ENCODE measurements around the gene DICER1.

Gene DICER1

DNA sequence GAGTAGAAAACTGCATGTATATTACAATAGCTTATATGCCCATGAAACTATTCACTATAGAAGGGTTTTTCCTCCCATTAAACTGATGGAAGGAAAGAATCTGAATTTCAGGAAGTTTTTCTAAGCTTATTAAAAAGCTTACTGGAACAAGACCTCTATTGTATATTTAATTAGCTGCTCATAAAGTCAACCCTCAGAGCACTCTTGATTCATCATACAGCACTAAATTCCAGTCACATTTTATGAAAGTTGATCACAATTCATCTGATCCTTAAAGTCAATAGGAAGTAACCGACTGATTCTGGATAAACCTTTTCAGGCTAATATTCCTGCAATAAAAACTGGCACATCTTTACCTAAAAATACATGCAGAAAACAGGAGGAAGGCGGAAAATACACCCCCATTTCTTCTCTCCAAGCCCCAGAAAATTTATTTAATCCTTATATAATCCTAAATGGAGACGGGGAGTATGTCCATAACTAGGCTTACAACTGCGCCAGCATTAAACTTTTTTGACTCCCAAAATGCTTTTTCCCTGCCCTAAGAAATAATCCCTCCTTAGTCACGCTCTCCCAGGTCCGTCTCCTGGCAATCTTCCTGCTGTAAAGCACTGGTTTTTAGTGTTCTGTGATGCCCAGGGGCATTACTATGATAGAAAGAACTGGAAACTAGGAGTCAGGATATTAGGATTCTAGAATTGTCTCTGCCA lies 35.3 kb downstream of the DICER1 start:
- DNase-seq = no peak

DNA sequence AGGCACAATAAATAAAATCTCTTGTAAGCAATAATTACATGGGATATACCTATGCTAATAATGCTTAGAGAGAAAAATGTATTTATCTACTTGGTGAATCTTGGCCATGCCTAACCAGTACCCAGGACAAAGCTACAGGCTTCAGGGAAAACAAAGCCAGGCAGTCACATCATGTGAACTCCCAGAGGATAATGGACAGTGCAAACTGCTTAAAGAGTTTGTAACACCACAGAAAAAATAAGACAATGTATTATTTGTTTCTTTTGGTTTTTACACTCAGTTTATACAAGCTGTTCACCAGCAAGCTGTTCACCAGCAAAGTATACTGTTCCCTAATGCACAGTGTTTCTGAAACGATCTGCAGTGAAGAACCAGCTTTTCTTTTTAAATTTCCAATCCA lies 38.0 kb downstream of the DICER1 start:
- DNase-seq = no peak

DNA sequence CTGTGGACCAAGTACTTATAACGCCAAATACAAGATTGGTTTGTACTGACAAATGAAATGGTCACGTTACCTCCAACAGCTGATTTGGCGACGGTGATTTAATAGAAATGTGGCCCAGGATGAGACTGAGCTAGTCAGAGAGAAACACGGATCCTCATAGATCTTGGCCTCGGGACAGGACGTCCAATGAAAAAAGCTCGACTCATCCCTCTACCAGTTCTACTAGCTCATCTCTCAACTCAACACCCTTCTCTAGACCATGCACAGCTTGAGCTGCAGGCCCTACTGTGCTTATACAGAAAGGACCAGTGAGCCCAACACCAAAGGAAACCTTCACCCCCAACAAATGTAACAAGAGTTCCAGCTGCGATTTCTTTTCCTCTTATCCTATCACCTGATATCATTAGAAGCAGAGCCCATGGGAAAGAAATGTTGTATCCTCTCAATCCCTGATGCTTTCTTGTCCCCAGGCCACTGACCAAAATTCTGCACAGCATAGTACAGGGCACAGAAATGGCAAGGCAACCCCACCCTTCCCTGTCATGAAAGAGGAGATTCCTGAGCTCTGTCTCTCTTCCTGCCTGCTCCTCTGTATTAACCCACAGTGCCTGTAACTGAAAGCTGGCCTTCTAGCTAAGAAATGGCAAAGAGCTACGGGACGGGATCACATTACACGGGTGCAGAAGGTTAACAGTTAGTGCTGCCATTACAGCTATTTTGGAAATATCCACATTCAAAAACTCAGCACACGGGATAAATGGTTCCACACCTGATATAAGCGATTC lies 39.2 kb downstream of the DICER1 start:
- DNase-seq = no peak

DNA sequence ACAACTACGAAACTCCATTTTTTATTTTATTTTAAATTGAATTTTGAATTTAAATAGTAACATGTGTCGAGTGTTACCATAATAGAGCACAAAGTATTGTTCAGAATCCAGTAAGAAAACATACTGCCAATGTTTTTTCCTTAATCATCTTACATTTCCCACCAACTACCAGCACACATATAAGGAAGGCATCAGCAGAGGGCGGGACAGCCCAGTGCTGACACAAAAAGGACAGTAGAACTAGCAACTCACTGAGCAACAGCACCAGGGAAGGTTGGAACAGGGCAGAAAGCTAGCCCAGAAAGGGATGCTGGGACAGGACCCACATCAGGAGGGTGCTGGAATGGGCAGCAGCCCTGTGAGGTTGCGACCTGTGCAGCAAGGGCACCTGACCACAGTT lies 43.9 kb downstream of the DICER1 start:
- DNase-seq = no peak

DNA sequence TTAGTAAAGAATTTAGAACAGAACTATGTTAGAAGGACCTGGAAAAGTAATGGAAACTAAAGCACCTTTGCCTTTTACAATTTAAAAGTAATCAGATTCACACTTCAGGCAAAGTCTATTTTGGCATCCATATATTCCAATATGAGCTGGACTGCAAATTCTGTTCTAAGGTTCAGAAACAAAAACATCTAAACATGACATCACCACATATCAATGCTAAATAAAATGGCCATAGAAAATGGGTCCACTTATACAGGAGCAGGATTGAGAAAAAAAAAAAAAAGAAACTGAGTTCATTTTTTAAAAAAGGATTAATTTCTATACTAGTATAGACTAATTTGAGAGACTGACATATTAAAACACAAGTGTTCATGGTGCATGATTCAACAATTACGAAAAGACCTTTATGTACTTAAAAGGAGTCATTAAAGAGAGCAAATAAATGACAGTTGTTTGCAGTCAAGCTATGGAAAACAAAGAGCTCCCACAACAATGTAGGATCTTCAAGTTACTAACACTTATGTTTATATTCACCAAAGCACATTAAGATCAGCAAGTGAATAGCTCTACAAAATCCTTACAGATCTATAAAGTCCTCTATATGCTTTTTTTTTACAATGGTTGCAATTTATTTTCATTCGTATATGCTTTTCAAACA lies 45.7 kb downstream of the DICER1 start:
- DNase-seq = no peak

DNA sequence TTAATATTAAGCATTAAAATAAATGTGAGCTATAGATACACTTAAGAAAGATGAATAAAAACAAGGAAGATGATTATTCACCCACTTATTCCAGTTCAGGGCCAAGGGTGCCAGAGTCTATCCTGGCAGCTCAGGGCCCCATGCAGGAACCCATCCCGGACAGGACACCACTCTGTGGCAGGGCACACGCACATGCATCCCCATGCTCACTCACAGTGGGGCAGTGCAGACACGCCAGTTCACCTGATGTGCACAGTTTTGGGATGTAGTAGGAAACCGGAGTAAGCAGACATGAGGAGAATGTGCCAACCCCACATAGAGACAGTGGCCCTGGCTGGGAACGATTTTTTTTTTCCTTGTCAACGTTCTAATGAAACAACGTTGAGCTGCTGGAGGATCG lies 47.2 kb downstream of the DICER1 start:
- no peak for DNase-seq

DNA sequence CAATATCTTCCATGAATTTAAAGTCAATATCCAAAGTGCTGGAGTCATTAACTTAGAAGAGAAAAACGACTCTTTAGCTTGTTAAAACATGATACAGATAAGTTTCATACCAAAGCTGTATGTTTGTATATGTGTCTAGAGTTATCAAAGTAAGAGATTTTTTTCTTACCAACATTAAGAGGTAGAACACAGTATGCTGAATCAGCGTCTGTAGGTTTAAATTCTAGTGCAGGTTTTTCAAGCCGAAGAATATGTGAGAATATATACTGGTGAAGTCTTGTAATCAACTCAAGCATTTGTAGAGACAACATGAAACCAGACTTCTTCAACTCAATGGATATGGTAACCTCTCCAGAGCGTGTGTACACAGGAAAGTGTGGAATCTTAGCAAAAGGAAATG lies 49.6 kb downstream of the DICER1 start:
- DNase-seq = no peak

DNA sequence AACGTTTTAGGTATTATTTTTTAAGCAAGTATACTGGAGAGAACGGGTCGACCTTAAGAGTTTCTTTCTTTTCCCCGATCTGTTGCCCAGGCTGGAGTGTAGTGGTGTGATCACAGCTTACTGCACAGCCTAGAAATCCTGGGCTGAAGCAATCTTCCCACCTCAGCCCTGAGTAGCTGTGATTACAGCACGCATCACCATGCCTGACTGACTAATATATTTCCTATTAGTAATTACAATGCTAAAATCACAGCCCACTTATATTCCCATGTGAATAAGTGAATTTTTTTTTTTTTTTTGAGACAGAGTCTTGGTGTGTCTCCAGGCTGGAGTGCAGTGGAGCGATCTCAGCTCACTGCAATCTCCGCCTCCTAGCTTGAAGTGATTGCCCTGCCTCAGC lies 50.4 kb downstream of the DICER1 start:
- no peak for DNase-seq

DNA sequence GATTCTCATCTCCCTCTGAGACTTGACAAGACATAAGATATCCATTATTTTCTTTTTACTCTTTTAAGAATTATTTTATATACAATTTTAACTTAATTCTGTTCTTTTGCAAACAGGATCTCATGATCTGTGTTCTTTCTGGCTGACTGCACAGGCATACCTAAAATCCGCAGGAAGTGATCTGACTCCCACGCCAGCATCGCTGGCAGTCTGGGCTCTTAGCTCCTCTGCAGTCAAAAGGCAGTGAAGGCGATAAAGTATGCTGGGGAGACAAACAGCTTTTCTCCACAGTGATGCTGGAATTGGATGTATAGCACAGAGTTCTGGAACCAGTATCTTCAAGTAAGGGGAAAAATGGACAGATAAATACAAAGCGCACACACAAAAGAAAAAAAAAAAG lies 52.4 kb downstream of the DICER1 start:
- no peak for DNase-seq

DNA sequence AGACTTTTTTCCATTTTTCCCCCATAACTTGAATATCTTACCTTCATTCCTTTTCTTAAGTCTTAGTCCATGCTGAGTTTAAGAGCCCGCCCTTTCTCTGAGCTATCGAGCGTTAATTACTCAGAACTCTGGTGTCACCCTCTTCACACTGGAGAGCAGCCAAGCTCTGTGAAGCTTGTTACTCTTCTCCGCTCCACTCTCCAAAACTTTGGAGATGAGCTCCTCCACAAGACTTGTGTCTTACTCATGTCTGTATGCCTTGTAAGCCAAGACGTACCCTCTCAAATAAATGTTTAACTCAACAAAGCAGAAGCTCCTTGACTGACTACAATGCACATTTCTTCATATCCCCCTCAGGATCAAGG lies 54.7 kb downstream of the DICER1 start:
- DNase-seq = no peak

DNA sequence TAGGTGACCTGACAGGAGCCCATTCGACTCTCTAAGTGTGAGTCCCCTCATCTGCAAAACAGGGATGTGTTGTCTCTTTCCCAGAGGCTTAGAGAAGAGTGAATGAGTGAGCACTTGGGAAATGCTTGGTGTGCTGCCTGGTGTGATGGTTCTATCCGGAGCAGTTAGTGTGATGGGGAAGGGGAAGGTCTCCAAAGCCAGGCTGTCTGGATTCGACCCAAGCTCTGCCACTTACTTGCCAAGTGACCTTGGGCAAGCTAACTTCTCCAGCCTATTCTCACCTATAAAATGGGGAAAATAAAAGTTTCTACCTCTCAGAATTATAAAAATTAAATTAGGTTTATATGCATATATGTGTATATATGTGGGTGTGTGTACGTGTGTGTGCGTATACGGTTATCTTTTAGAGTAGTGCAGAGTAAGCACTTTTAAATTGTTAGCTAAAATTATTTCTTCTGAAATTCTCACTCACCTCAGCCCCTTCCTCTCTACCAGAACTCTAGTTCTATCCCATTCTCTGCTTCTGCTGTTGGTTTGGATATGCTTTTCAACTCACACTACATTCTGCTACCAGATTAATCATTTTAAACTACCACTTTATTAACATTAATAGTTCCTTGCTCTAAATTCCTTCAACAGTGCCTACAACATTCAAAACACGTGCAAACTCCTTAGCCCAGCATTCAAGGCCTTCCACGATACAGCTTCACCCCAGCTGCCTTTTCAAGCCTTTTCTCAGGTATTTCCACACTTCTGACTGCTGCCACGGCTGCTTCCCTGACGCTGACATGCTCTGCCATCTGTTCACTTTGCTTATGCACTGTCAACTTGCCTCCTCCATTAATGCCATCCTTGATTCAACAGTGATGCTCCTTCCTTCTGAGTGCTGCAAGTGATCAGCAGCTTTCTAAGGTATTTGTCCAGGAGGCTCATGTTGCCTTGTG lies 55.3 kb downstream of the DICER1 start:
- no peak for DNase-seq

DNA sequence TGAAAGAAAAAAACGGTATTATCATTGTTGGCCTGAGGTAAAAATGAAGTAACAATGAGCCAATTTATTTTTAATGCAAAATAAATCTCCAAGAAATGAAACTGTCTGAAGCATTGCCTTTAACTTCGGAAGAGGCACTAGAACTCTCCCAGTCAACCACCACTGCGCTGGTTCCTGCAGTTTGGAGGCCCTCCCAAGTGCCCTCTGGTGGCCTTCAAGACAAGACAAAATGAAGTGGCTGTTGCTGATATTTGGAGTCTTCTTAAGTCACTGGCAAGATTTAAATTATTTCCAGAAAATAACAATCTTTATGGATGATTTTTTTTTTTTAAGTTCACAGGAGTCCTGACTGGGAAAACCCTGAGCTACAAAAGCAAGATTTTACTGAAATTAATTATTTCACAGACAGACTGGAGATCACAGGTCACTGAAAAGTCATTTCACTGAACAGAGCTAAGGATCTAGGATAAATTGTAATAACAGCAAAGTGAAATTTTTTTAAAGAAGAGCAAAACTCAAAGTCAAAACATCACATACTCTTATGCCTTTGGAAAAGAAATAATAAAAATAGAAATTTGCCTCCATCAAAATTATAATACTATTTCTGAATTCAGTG lies 58.2 kb downstream of the DICER1 start:
- DNase-seq = peak; percentile 63

DNA sequence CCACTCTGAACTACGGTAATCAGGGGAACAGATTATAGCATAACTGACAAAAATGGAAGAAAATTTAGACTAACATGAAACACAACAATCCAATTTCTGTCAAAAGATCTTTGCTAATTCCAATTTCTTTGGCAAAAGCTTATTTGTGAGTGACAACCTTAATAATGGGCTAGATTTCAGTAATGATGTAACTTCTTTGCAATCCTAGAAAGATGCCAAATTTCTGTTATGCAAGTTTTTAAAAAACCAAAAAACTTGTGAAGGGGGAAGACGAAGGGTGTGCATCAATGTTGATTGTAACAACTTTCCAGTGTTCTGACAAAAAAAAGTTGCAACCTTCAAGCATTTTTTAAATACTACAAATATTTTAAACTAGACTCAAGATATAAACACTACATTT lies 59.9 kb downstream of the DICER1 start:
- no peak for DNase-seq

DNA sequence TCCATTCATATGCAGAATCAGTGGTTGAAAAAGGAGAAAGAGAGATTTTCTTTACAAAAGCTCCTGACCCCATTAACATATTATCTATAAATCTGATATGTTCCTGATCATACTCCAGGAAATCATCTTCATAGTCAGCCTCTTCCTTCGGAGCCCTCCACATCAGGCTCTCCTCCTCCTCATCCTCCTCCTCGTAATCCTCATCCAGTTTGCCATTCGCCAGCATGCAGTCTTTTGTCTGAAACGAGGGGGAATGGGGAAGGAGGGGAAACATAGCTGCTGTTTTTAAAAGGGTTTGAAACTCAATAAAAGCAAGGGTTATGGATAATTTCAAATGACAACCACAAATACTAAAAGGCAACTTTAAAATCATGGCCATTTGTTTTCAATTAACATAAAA lies 60.9 kb downstream of the DICER1 start:
- DNase-seq = no peak

DNA sequence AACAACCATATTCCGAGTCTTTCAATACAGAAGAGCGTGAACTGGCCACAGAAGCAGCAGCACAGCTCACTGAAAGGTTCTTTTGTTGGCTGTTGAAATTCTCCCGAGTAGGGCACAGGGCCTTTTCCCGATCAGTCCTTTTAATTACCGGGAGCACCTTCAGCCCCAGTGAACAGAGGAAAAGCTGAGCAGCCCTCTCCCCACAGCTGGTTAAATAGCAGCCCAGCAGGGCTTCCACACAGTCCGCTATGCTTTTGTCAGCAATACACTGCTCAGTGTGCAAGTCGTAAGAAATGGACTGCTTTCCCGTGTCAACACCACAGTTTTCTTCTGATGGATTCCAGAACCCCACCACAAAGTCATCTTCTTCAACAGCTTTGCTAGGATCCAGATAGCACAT lies 61.3 kb downstream of the DICER1 start:
- no peak for DNase-seq

DNA sequence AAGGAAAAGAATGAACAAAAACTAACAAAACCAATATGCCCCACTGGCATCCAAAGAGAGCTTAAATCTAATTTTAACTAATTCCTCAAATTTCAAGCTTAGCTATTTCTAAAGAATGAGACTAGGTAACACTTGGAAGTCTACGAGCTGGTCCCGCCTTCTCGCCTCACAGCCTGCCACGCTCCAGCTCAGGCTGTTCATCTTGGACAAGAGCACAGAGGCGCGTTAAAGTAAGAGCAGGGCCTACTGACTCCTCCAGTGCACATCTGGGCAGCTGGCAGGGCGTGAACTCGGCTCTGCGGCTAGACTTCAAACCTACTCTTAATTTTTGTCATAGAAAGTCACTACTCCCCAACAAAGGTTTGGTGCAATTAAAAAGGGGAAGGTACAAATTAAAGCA lies 64.6 kb downstream of the DICER1 start:
- no peak for DNase-seq

DNA sequence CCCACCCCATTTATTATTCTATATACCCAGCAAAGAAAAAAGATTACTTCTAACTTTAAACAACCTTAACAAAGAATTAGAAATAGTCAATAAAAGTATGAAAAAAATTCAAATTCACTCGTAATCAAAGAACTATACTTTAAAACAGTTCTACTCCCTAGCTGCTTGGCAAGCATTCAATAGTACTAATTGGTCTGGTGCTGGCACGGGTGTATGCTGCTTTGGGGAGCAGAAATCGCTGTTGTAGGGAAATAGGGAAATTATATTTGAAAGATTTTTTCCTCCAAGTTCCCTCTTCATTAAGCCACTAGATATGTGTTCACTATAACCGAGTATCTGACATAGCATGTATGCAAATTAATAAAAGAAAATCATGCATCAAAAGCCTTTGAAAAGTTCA lies 65.7 kb downstream of the DICER1 start:
- no peak for DNase-seq

DNA sequence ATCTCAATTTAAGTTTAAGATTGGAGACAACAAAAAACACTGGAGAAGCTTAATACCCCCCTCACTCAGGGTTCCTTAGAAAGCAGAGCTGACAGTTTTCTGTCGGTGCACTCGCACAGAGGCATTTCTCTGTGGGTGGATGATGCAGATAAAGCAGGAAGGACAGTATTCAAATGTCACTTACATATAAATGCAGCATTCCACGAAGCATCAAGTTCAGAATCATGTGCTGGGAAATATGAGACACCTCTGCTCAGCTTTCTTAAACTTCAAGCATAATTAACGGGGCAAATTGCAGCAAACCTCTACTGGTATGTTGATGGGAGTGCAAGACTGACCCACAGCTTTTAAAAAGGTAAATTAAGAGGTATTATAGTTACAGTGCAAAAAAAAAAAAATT lies 68.7 kb downstream of the DICER1 start:
- no peak for DNase-seq

DNA sequence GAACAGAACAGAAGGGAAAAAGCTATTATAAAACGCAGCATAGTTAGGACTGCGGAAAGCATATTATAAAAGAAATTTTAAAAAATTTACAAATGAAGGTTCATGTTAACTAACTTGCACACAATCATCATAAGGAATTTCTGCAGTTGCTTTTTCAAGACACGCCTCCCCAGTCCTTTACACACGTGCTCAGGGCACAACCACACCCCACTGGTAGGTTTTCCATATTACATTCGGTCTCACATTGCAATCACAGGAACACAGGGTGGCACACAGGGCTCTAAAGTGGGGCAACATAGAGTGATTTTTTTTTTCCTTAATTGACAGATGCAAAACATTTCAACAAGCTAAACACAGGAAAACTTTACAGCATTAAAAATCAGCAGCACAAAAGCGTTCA lies 69.7 kb downstream of the DICER1 start:
- DNase-seq = no peak

DNA sequence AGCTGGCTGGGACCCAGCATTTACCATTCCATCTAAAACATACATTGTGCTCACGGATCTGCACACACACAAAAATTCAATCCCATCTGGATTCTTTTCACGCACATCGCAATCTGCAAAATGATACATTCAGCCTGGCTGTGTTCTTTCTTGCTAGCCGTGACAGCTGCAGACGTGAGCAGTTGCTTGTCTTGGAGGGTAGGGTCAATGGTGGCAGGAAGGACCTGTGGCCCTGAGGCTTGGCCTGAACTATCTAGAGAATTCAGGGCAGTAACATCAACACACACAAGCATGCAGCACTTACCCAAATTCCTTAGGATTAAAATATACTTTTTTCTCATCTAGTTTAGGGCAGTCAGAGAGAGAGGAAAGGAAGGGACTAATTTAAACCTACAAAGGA lies 72.0 kb downstream of the DICER1 start:
- no peak for DNase-seq

DNA sequence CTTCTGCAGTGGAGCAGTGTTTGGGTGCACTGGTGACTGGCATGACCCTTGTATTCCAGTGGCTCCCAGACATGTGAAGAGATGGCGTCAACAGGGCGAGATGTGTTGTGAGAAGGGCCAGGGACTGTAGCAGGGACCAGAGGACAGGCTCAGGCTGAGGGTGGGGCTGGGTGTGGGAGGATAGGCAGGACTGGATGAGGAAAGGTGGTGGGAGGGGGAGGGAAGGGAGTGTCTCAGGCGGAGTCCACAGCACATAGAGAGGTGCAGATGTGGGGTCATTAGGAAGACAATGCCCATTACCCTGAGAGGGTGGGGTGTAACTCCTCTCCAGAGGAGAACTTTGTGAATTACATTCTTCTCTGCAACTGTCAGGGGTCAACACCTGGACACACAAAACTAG lies 78.5 kb downstream of the DICER1 start:
- no peak for DNase-seq

DNA sequence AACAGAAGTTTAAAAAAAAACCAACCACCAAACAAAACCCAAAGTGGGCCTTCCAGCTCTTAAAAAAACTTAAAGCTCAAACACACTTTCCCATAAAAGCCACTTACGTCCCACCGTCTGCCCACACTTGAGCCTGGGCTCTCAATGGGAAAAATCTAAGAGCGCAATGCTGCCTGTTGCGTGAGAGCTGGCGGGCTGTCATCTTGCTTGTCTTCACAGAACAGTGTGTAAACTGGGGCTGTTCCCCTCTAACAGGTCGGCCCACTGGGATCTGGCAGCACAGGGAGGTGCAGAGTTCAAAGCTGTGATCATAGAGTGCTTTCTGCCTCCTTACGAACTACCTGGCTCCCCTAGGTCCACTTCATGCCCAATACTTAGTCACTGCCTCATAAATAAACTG lies 80.0 kb downstream of the DICER1 start:
- no peak for DNase-seq

DNA sequence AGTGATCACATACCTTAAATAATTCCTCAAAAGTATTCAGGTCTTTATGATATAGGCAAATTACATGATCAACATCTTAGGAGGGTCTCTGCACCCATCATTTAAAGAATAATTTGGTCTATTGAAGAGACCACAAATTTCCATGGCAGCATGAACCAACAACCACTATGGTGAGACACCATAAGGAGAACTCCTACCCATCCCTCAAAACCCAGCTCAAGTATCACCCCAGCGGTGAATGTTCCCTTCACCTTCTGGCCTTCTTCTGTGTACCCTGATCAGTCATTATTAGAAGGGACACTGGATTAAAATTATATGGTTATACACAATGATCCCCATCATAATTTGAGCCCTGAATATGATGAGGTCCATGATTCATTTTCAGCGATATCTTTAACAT lies 81.5 kb downstream of the DICER1 start:
- DNase-seq = no peak

Data from NCI-H1105 (cell line).